GM23338 (cell line): ENCODE results near the gene PPP1R2. TPM values are rescaled to one million over a fixed set of nuclear protein-coding genes. Genes with fewer than 3 reads are reported as not detected.

ENCODE experiments used
- ATAC-seq: fragments of 200-7000 bp; cut with Tn5 transposase; 3 replicates; pipeline ENCODE4 v1.9.1; 2020
- DNase-seq: peaks from one replicate; pipeline ENCODE4 v3.0.0-alpha.2; 2015; ENCODE audit warnings: low spot score
- H2AFZ ChIP-seq: fragments of 200-600 bp; sonication (generic); 2 replicates; pipeline ENCODE4 v1.8.0; 2016; ENCODE audit warnings: antibody characterized with exemption, mild to moderate bottlenecking, moderate library complexity
- H3F3A ChIP-seq: fragments of 200-600 bp; sonication (generic); replicated peaks from 2 replicates; pipeline ENCODE4 v1.8.0; 2017; ENCODE audit warnings: antibody characterized with exemption, mixed run types, low read depth
- H3K27ac ChIP-seq: fragments of 200-600 bp; sonication (generic); 2 replicates; pipeline ENCODE4 v1.6.1; 2016; ENCODE audit warnings: low read depth
- H3K27me3 ChIP-seq: fragments of 200-600 bp; sonication (generic); 2 replicates; pipeline ENCODE4 v1.8.0; 2016; ENCODE audit warnings: mild to moderate bottlenecking, mixed run types, moderate library complexity; ENCODE audit not compliant: insufficient read depth
- H3K36me3 ChIP-seq: fragments of 200-600 bp; sonication (generic); 2 replicates; pipeline ENCODE4 v1.8.0; 2016; ENCODE audit warnings: mild to moderate bottlenecking; ENCODE audit not compliant: insufficient read depth
- H3K4me1 ChIP-seq: fragments of 200-600 bp; sonication (generic); 2 replicates; pipeline ENCODE4 v1.8.0; 2016; ENCODE audit warnings: mild to moderate bottlenecking, moderate library complexity; ENCODE audit not compliant: insufficient read depth
- H3K4me2 ChIP-seq: fragments of 200-600 bp; sonication (generic); 2 replicates; pipeline ENCODE4 v1.7.1; 2017; ENCODE audit warnings: mixed run types
- H3K4me3 ChIP-seq: fragments of 200-600 bp; sonication (generic); 2 replicates; pipeline ENCODE4 v1.6.1; 2016; ENCODE audit warnings: mixed run types
- H3K79me2 ChIP-seq: fragments of 200-600 bp; sonication (generic); replicated peaks from 2 replicates; pipeline ENCODE4 v1.8.0; 2017; ENCODE audit warnings: mild to moderate bottlenecking; ENCODE audit not compliant: insufficient read depth
- H3K9me2 ChIP-seq: fragments of 200-600 bp; sonication (generic); 2 replicates; pipeline ENCODE4 v1.8.0; 2017; ENCODE audit not compliant: insufficient read depth
- H4K20me1 ChIP-seq: fragments of 200-600 bp; sonication (generic); replicated peaks from 2 replicates; pipeline ENCODE4 v1.8.0; 2017; ENCODE audit warnings: mild to moderate bottlenecking; ENCODE audit not compliant: insufficient read depth
- H3K27ac Mint-ChIP-seq: 2 replicates; pipeline ENCODE4 v1.8.0; 2020; ENCODE audit warnings: inconsistent platforms, mild to moderate bottlenecking, moderate library complexity, mixed read lengths
- H3K27me3 Mint-ChIP-seq: 3 replicates; pipeline ENCODE4 v1.8.0; 2022; ENCODE audit warnings: low read depth, mild to moderate bottlenecking, moderate library complexity, mixed read lengths, inconsistent platforms; ENCODE audit not compliant: insufficient read depth, poor library complexity
- H3K36me3 Mint-ChIP-seq: 3 replicates; pipeline ENCODE4 v1.8.0; 2021; ENCODE audit warnings: low read depth, mild to moderate bottlenecking, inconsistent platforms, moderate library complexity, mixed read lengths
- H3K4me1 Mint-ChIP-seq: 3 replicates; pipeline ENCODE4 v1.8.0; 2020; ENCODE audit warnings: mild to moderate bottlenecking, inconsistent platforms, mixed read lengths
- H3K4me3 Mint-ChIP-seq: 3 replicates; pipeline ENCODE4 v1.8.0; 2021; ENCODE audit warnings: moderate library complexity, mild to moderate bottlenecking, inconsistent platforms, mixed read lengths
- H3K9me3 Mint-ChIP-seq: 3 replicates; pipeline ENCODE4 v1.8.0; 2020; ENCODE audit warnings: moderate library complexity, mild to moderate bottlenecking, inconsistent platforms, mixed read lengths
- CREB1 ChIP-seq: fragments of 250-450 bp; sonication (Bioruptor Pico); IDR thresholded peaks from 2 replicates; pipeline ENCODE4 v1.5.0; 2020; ENCODE audit warnings: low read depth, mild to moderate bottlenecking, moderate library complexity
- EZH2phosphoT487 ChIP-seq: fragments of 200-600 bp; sonication (generic); IDR thresholded peaks from one replicate; pipeline ENCODE4 v1.8.1; 2018; ENCODE audit warnings: antibody characterized with exemption; ENCODE audit not compliant: unreplicated experiment
- JUNB ChIP-seq: IDR thresholded peaks from one replicate; pipeline ENCODE4 v1.6.1; 2016; ENCODE audit warnings: antibody characterized with exemption; ENCODE audit not compliant: unreplicated experiment
- NANOG ChIP-seq: IDR thresholded peaks from 2 replicates; pipeline ENCODE4 v1.6.1; 2016; ENCODE audit warnings: antibody characterized with exemption, borderline replicate concordance
- STAT1 ChIP-seq: IDR thresholded peaks from one replicate; pipeline ENCODE4 v1.6.1; 2016; ENCODE audit warnings: antibody characterized with exemption; ENCODE audit not compliant: unreplicated experiment
- ZNF114 ChIP-seq: fragments of 250-450 bp; sonication (Bioruptor Pico); IDR thresholded peaks from 2 replicates; pipeline ENCODE4 v1.5.0; 2020; ENCODE audit warnings: mild to moderate bottlenecking, moderate library complexity
- polyA plus RNA-seq: library from polyadenylated mRNA; unstranded; fragments of >200 nt; fragmentation: Nextera tagmentation; extraction: Ambion mirVana; gene quantifications from 2 replicates; pipeline ENCODE4 v1.2.1, GENCODE V29; 2016
- total RNA-seq: library from RNA; depleted of rRNA; stranded (reverse); fragments of >200 nt; shearing (Covaris generic); gene quantifications from 2 replicates; pipeline ENCODE4 v1.2.3, GENCODE V29; 2014
- TF ChIP-seq, protein P1 (sequence below): IDR thresholded peaks from one replicate; pipeline ENCODE4 v1.6.1; 2018; ENCODE audit warnings: antibody characterized with exemption; ENCODE audit not compliant: unreplicated experiment
- TF ChIP-seq, protein P2 (sequence below), 2 experiments: fragments of 200-600 bp in 1 of 2; sonication (generic) in 1 of 2; conservative IDR thresholded peaks; 2 replicates each; pipeline versions ENCODE4 v1.5.1 to v1.6.1; 2016 to 2017; ENCODE audit warnings: antibody characterized with exemption in 2 of 2, low read depth in 2 of 2, mild to moderate bottlenecking in 2 of 2, moderate library complexity in 1 of 2
- TF ChIP-seq, protein P3 (sequence below): IDR thresholded peaks from 2 replicates; pipeline ENCODE4 v1.6.1; 2016; ENCODE audit warnings: antibody characterized with exemption

The PPP1R2 gene
- total and polyA plus RNA-seq, 2 experiments from 2014 or later, result 45.9 to 46.8 TPM

DNA sequence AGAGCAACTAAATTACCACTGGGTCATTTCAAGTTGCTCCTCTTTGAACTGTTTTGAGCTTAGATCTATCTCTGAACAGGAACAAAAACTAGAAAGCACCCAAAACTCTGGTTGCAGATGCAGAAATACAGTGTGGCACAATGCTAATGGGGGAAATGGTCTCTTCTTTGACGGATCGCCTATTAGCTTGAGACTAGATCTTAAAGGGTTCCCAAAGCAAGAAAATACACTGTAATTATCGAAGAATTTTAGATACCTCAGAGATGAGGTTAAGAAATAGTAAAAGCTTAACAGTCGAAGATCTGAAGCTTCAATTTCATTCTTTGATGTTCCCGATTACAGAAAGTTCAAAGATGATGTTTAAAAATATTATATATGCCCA, 818 bp downstream of the PPP1R2 start (continued):
- TF ChIP-seq, protein P1, sequence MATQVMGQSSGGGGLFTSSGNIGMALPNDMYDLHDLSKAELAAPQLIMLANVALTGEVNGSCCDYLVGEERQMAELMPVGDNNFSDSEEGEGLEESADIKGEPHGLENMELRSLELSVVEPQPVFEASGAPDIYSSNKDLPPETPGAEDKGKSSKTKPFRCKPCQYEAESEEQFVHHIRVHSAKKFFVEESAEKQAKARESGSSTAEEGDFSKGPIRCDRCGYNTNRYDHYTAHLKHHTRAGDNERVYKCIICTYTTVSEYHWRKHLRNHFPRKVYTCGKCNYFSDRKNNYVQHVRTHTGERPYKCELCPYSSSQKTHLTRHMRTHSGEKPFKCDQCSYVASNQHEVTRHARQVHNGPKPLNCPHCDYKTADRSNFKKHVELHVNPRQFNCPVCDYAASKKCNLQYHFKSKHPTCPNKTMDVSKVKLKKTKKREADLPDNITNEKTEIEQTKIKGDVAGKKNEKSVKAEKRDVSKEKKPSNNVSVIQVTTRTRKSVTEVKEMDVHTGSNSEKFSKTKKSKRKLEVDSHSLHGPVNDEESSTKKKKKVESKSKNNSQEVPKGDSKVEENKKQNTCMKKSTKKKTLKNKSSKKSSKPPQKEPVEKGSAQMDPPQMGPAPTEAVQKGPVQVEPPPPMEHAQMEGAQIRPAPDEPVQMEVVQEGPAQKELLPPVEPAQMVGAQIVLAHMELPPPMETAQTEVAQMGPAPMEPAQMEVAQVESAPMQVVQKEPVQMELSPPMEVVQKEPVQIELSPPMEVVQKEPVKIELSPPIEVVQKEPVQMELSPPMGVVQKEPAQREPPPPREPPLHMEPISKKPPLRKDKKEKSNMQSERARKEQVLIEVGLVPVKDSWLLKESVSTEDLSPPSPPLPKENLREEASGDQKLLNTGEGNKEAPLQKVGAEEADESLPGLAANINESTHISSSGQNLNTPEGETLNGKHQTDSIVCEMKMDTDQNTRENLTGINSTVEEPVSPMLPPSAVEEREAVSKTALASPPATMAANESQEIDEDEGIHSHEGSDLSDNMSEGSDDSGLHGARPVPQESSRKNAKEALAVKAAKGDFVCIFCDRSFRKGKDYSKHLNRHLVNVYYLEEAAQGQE, result no peak
- TF ChIP-seq ZNF114 (CRISPR knock-in tag) (no peak), CREB1 (no peak), JUNB (no peak), EZH2phosphoT487 (no peak), NANOG (no peak), STAT1 (no peak)
- TF ChIP-seq, protein P2, sequence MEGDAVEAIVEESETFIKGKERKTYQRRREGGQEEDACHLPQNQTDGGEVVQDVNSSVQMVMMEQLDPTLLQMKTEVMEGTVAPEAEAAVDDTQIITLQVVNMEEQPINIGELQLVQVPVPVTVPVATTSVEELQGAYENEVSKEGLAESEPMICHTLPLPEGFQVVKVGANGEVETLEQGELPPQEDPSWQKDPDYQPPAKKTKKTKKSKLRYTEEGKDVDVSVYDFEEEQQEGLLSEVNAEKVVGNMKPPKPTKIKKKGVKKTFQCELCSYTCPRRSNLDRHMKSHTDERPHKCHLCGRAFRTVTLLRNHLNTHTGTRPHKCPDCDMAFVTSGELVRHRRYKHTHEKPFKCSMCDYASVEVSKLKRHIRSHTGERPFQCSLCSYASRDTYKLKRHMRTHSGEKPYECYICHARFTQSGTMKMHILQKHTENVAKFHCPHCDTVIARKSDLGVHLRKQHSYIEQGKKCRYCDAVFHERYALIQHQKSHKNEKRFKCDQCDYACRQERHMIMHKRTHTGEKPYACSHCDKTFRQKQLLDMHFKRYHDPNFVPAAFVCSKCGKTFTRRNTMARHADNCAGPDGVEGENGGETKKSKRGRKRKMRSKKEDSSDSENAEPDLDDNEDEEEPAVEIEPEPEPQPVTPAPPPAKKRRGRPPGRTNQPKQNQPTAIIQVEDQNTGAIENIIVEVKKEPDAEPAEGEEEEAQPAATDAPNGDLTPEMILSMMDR (conservative IDR thresholded peaks at IDR 0.05; ENCODE audit: low read depth in 2 of 2), result no peak
- TF ChIP-seq, protein P3, sequence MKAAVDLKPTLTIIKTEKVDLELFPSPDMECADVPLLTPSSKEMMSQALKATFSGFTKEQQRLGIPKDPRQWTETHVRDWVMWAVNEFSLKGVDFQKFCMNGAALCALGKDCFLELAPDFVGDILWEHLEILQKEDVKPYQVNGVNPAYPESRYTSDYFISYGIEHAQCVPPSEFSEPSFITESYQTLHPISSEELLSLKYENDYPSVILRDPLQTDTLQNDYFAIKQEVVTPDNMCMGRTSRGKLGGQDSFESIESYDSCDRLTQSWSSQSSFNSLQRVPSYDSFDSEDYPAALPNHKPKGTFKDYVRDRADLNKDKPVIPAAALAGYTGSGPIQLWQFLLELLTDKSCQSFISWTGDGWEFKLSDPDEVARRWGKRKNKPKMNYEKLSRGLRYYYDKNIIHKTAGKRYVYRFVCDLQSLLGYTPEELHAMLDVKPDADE, result no peak

DNA sequence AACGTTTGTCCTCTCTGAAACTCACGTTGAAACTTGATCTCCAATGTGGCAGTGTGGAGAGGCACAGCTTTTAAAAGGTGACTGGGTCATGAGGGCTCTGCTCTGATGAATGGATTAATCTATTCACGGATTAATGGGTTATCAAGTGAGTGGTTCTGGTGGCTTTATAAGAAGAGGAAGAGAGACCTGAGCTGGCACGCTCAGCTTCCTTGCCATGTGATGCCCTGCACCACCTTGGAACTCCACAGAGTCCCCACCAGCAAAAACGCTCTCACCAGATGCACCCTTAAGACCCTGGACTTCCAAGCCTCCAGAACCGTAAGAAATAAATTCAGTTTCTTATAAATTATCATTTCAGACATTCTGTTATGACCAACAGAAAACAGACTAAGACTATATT, 2.6 kb downstream of the PPP1R2 start:
- Histone ChIP-seq H3K4me1 (peaks cover 24% of the 10 kb centered on the region), H3K4me3 (no peak overlapping the region), H3K27ac (no peak overlapping the region), H3K27me3 (peaks cover 26% of the 10 kb centered on the region), H3K79me2 (peaks cover 67% of the 10 kb centered on the region), H3F3A (no peaks in the 10 kb centered on the region), H2AFZ (no peak overlapping the region), H3K36me3 (no peaks in the 10 kb centered on the region), H4K20me1 (peaks cover 18% of the 10 kb centered on the region), H3K4me2 (no peak overlapping the region), H3K9me2 (no peaks in the 10 kb centered on the region)
- no peaks in the 10 kb centered on the region for H3K36me3 Mint-ChIP-seq
- DNase-seq (no peak), ATAC-seq (no peak)
- H3K27ac Mint-ChIP-seq, result no peak overlapping the region
- no peaks in the 10 kb centered on the region for H3K9me3 Mint-ChIP-seq
- peaks cover 21% of the 10 kb centered on the region; the same call in 2 of the 3 replicates for H3K4me1 Mint-ChIP-seq
- no peak overlapping the region for H3K4me3 Mint-ChIP-seq
- peaks cover 8% of the 10 kb centered on the region for H3K27me3 Mint-ChIP-seq
- TF ChIP-seq EZH2phosphoT487, result no peak
- TF ChIP-seq, protein P1, result no peak
